SH-SY5Y (cell line): ENCODE results near the gene ACOT11.
A peak's percentile ranks its signal among the peaks of the same experiment; 100 is the strongest.

Experiments
- GATA2 ChIP-seq: IDR thresholded peaks from 2 replicates; pipeline ENCODE4 v1.6.1; 2011; ENCODE audit warnings: mild to moderate bottlenecking, low read depth, low read length
- GATA3 ChIP-seq: IDR thresholded peaks from 2 replicates; pipeline ENCODE4 v1.6.1; 2011; ENCODE audit warnings: low read depth, mild to moderate bottlenecking, low read length, moderate library complexity

ACOT11 gene

DNA sequence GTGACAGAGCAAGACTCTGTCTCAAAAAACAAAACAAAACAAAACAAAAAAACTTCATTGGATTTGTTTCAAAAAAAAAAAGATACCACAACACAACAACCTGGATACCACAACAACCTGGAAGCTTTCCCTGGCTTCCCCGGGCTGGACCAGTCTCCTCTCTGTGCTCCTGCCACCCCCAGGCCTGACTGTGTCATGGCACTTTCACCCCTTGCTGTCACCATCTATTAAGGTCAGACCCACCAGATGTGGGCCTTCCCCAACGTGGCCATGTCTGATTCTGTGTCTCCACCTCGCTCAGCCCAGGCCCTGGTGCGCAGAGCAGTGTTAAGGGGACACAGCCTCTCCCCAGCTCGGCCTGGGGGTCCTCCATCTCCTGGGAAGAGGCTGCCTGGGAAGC, 28.3 kb upstream of the ACOT11 start:
- no peak for TF ChIP-seq GATA3
- TF ChIP-seq GATA2 = no peak

DNA sequence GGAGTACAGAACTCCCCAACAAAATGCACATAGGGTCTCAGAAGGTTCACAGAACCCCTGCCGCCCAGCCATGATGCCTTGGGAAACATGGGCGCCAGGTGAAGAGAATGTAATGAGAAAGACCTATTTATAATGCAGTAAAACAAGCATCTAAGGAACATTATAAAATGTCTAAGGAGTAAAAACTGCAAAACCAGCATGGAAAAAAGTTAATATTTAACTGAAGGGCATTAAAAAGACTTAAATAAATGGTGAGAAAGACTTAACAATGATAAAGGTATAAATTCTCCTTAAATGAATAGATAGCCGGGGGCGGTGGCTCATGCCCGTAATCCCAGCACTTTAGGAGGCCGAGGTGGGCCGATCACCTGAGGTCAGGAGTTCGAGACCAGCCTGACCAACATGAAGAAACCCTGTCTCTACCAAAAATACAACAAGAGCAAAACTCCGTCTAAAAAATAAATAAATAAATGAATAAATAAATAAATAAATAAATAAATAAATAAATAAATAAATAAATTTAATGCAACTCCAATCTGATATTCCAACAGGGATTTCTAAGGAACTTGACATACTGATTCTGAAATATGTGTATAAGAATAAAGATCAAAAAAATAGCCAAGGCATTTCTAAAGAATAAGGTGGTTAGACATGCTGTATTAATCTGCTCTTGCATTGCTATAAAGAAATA, 27.3 kb upstream of the ACOT11 start:
- TF ChIP-seq GATA3 = no peak
- no peak for TF ChIP-seq GATA2

DNA sequence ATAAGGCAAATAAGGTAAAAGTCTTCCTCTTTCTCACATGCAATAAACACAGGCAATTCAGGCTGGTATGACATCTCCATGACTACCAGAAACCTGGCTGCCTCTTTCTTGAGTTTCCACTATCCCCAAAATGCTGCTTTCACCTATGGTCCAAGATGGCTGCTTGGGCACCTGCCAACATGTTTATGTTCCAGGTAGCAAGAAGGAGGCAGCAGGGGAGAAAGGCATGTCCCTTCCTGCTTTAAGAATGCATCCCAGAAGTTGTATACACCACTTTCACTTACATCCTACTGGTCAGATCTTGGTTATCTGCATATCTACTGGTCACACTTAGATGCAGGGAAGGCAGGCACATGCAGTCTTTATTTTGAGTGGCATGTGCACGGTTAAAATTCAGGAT, 19.4 kb upstream of the ACOT11 start:
- no peak for TF ChIP-seq GATA3

DNA sequence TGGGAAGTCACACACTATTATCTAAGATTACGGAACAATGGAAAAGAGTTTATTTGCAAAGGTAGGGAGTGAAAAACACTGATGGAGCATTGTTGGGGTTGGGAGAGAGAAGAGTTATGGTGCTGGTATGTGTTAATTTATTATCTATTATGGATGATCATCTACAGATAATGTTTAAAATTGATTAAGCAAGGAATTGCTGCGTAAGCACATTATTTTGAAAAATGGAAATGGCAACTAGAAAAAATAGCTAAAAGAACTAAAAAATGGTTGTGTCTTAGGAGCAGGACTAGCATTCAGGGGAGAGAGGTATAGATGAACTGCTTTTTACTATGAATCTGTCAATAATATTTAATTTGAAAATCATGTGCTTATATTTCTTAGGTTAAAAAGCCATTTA, 16.0 kb upstream of the ACOT11 start:
- TF ChIP-seq GATA3 (no peak), GATA2 (no peak)

DNA sequence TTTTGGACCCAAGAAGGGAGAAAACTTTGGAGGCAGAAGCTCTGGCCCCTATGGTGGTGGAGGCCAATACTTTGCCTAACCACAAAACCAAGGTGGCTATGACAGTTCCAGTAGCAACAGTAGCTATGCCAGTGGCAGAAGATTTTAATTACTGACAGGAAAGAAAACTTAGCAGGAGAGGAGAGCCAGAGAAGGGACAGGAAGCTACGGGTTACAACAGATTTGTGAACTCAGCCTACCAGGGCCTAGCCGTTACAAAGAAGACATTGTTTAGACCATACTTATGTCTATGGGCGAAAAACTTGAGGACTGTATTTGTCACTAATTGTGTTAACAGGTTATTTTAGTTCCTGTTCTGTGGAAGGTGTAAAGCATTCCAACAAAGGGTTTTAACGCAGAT, 10.4 kb upstream of the ACOT11 start:
- TF ChIP-seq GATA3 = no peak
- no peak for TF ChIP-seq GATA2

DNA sequence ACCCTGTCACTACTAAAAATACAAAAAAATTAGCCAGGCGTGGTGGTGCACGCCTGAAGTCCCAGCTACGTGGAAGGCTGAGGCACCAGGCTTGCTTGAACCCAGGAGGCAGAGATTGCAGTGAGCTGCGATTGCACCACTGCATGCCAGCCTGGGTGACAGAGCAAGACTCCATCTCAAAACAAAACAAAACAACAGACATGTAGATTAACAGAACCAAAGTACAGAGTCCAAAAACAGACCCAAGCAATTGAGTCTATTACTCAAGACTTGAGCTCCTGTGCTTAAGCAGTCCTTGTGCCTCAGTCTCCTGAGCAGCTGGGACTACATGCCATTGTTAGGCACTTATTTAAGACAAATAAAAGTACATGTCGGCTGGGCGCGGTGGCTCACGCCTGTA, 9.5 kb upstream of the ACOT11 start:
- TF ChIP-seq GATA2 (no peak), GATA3 (no peak)

DNA sequence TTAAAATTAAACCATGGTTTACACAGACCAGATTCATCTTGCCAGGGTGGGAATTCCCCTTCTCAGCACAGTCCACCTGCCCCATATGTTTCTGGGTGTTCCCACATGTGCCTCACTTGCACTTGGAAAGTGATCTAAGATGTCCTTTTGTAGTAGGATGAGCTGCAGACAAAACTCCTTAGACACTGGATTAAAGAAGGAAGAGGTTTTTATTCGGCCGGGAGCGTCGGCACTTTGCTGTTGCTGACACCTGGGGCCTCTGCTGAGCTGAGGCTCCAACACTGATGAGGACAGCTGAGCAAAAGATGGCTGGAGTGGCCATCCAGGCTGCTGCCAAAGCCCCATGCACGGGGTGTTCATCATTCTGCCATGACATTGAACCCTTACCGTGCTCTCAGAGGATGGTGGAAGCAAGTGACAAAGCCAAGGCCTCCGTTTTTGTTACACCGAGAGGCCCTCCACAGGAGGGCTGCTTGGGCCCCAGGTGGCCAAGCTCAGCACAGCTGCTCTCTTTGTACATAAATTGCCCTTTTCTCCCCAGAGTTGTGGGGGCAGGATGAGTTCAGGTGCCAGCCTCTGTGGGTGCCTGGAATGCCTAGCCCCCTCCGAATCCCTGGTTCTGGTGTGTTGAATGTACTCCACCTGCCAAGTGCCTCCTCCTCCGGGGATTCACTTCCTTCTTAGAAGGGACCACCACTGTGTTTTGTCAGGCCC, 7.3 kb upstream of the ACOT11 start:
- TF ChIP-seq GATA2 (no peak), GATA3 (no peak)

DNA sequence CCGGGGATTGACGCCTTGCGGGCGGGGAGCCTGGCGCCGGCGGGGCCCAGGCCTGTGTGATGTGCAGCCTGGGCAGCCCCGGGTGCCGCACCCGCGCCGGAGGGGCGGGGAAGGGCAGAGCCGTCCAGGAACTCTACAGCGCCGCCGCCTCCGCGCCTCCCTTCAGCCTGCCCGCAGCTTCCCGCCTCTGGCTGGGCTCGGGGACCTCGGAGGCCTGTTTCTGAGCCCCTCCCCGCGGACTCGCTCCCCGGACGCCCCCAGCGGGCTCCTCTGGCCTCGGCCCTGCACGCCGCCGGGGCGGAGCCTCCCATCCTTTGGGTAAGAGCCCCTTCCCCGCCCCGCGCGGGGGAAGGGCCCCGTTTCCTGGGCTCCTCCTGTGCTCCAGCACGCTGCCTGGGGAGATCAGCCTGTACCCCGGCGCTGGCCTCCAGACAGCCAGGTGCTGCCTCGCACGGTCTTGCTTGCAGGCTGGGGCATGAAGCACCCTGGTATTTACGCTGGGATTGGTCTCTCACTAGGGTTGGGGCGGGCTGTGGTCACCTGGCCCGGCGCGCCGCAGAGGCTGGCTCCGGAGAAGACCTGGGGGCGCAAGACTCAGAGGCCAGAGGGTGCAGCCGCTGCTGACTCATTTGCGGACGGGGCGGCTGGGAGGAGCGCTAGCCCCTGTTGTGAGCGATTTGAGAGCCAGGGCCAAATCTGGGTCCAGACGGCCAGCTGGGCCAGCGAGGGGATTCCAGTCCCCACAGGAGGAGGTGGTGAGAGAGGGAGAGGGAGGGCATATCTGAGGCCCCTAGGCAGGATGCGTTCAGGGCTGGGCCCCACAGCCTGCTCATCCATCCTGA, 5.7 kb upstream of the ACOT11 start:
- TF ChIP-seq GATA2 = no peak
- no peak for TF ChIP-seq GATA3

DNA sequence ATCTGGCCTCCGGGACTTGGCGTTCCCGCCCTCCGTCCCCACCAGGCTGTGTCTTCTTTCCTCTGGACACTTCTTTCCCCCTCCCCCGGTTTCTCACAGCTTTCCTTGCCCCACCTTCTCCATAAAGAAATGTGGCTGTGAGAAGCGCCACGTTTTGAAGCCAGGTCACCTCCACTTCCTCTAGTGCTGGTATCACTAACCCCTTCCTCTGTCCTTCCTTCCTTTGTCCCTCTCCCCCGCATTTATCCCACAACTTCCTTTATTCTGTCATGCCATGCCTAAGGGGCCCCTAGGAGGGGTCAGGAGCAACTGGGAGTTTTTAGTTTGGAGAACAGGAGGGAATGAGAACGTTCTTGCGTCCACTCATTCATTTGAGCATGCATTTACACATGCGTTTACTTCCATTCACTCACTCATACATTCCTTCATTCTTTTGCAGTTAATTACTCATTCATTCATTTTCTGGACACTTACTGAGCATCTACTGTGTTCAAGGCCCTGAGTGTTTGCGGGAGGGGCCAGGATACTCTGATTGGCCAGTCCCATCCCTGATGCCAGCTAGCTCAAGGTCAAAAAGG, 5.0 kb upstream of the ACOT11 start:
- no peak for TF ChIP-seq GATA3
- TF ChIP-seq GATA2 = no peak

DNA sequence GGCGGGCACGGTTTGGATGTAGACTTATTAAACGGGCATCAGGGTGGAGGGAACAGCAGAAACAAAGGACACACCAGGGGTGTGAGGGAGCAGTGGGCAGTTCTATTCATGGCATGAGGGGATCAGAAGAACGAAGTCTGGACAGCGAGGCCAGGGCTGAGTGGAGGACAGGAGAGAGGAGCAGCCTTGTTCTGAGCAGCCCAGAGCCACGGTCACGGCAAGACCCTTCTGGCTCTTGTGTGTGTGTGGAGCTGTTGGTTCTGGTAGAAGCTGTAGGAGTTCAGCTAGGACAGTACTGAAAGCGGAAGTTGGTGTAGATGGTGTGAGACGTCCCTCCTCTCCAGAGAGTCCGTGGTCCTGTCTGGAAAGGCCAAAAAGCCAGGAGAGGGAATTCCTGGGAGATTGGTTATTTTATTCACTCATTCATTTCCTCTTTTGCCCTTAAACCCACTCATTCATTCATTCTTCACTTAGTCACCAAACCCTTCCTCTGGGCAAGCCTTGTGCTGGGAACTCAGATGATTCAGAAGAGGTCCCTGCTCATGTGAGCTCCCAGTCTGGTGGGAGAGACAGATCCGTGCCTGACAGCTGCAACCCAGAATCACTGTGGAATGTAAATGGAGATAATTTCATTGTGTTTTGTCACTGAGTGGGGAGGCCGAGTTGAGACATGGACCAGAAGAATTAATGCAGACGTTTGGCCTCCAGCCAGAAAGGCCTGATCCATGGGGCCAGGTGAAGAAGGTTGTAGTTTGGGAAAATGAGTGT, 4.1 kb upstream of the ACOT11 start:
- TF ChIP-seq GATA3 (no peak), GATA2 (no peak)

DNA sequence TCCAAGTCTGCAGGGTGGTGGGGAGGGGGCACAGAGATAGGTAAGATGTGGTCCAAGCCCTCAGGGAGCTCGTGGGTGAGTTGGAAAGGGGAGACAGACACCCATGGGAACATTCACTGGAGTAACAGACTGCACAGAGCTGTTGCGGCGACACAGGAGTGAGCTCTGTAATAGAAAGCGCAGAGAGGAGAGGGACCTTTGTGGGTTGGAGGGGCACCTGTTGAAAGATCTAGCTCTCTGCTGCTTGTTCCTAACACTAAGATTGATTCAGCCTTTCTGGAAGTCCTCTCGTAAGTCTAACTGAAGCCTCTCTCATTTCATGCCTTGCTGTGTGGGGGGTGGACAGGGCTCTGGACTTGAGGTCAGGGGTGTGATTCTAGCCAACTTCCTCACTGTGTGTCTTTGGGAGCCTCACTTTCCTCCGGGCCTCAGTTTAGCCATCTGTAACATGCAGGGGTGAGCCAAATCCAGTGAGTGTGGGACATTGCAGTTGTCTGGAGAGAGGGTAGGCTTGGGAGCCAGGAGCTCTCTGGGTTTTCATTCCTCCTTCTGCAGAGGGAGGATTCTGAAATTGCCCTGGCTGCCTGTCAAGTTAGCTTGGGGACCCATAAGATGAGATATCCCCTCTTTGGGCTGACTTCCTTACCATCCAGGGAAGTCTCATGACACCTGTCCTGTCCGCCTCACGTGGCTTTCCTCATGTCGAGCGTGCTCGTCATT, 2.0 kb upstream of the ACOT11 start:
- no peak for TF ChIP-seq GATA3
- TF ChIP-seq GATA2 = no peak

DNA sequence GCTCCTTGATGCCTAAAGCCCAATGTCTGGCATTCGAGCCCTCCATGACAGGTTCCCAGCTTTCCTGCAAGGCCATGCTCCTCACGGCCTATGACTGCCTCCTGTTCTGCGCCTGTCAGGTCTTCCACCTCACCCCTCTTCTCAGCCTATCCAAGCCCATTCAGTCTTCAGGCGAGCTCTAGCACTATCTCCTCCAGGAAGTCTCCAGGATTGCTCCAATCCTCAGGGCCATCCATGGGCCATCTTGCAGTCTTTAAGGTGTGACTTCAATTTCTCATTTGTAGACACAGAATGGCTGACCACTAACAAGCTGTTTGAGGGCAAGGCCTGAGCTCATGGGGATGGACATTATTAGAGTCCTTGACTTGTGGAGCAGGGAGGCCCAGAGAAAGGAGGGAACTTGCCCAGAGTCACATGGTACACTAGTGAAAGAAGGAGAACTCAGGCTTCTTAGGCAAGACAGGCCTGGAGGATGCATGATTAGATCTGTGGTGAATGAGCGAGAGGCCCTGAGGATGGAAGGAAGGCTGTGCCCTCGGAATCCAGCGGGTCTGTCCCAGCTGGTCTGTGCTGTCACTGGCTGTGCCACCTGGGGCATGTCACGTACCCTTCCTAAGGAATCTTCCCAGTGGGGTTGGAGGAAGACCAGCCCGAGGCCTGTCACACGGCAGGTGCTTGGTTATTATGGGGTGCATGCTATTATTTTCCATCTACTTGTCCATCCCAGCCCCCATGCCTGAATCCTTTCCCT, 1.2 kb upstream of the ACOT11 start:
- TF ChIP-seq GATA2 (no peak), GATA3 (no peak)

DNA sequence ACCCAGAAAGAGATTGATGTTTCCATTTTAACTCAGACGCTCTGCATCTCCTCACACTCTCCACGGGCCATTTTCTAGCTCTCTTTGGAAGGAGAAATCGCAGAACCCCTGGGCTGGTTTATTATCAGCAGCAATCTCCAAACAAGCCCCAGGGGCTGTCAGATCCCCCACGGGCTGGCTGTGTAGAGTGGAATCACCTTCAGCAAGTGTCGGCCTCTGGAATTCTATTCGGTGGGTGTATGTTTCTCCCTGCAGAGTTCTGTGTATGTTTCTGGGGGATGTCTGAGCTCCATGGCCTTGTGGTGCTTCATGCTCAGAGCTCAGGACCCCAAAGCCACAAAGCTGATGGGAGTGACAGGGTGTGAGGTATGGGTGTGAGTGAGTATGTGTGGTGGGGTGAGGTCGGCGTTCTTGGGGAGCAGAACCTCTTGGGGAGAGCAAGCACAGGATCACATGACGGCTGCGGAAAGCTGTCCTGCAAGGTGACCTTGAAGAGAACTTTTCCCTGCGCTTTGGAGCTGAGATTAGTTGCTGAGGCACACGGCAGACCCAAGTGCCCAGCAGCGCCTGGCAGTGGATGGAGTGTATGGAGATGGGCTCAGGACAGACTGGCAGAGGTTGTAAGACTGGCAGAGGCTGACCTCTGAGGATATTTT, 489 bp downstream of the ACOT11 start:
- TF ChIP-seq GATA3 (no peak), GATA2 (peak; percentile 76)
